H1 (cell line): ENCODE data around the gene DBH. TPM values are rescaled to one million over a fixed set of nuclear protein-coding genes. Genes with fewer than 3 reads are reported as not detected.

ENCODE experiments used
- CTCF ChIA-PET: fragments of 300-600 bp; sonication (Branson Sonifier 250); formaldehyde crosslinking; loops from one replicate; lab custom pipeline; 2021; ENCODE audit not compliant: partially characterized antibody; lab: Charles Lee
- POLR2A ChIA-PET: fragments of 300-600 bp; sonication (Branson Sonifier 250); formaldehyde crosslinking; loops from one replicate; lab custom pipeline; 2021; ENCODE audit warnings: inconsistent platforms; ENCODE audit not compliant: partially characterized antibody; lab: Charles Lee
- DNase-seq, 2 experiments: peaks; one replicate each; pipeline versions ENCODE4 v3.0.0 to v3.0.0-alpha.2; 2010 to 2022; ENCODE audit warnings: low spot score in 2 of 2, low read depth in 1 of 2, mixed read lengths in 1 of 2
- FAIRE-seq: peaks from 2 replicates; lab custom pipeline; 2011; peaks lifted over from hg19 to GRCh38; lab: Jason Lieb, UNC
- H2AFZ ChIP-seq: 2 replicates; pipeline ENCODE4 v1.8.1; 2012; ENCODE audit warnings: low read length, inconsistent platforms
- H2AK5ac ChIP-seq: 2 replicates; pipeline ENCODE4 v1.6.1; 2013; ENCODE audit warnings: low read depth, low read length
- H2BK120ac ChIP-seq: replicated peaks from 2 replicates; pipeline ENCODE3; 2013; ENCODE audit warnings: low read depth, low read length, inconsistent platforms
- H2BK12ac ChIP-seq: 2 replicates; pipeline ENCODE4 v1.6.1; 2013; ENCODE audit warnings: low read depth, low read length
- H2BK15ac ChIP-seq: 2 replicates; pipeline ENCODE4 v1.6.1; 2013; ENCODE audit warnings: low read length
- H2BK20ac ChIP-seq: 2 replicates; pipeline ENCODE4 v1.6.1; 2013; ENCODE audit warnings: low read length
- H2BK5ac ChIP-seq: 2 replicates; pipeline ENCODE4 v1.6.1; 2013; ENCODE audit warnings: low read depth, low read length
- H3K14ac ChIP-seq: 2 replicates; pipeline ENCODE4 v1.6.1; 2013; ENCODE audit warnings: inconsistent platforms; ENCODE audit not compliant: insufficient read length
- H3K18ac ChIP-seq: 2 replicates; pipeline ENCODE4 v1.6.1; 2013; ENCODE audit warnings: low read length; ENCODE audit errors: extremely low read depth
- H3K23ac ChIP-seq: 2 replicates; pipeline ENCODE4 v1.6.1; 2013; ENCODE audit warnings: inconsistent platforms; ENCODE audit not compliant: insufficient read length
- H3K23me2 ChIP-seq: 2 replicates; pipeline ENCODE4 v1.6.1; 2013; ENCODE audit warnings: low read depth, low read length
- H3K27ac ChIP-seq: 2 replicates; pipeline ENCODE4 v1.6.1; 2011; ENCODE audit warnings: low read depth, low read length, inconsistent platforms
- H3K27me3 ChIP-seq, 4 experiments: replicated peaks in 1 of 4; 1 replicate in 1 of 4; 2 replicates in 3 of 4; pipeline versions ENCODE4 v1.6.1 to v1.8.1; 2011 to 2013; ENCODE audit warnings: low read length in 3 of 4, mild to moderate bottlenecking in 3 of 4, inconsistent platforms in 2 of 4, mixed read lengths in 2 of 4, moderate library complexity in 1 of 4; ENCODE audit not compliant: control insufficient read depth in 3 of 4, insufficient read depth in 3 of 4; ENCODE audit errors: extremely low read depth in 1 of 4
- H3K36me3 ChIP-seq, 4 experiments: 2 replicates each; pipeline versions ENCODE4 v1.6.1 to v1.8.1; 2011 to 2013; ENCODE audit warnings: mild to moderate bottlenecking in 4 of 4, low read length in 3 of 4, moderate library complexity in 2 of 4, control low read depth in 1 of 4, inconsistent platforms in 1 of 4; ENCODE audit not compliant: insufficient read depth in 4 of 4, control insufficient read depth in 2 of 4
- H3K4ac ChIP-seq: replicated peaks from 2 replicates; pipeline ENCODE3; 2013; ENCODE audit warnings: low read length, low read depth, mixed read lengths, inconsistent platforms; ENCODE audit not compliant: insufficient read length
- H3K4me1 ChIP-seq, 4 experiments: replicated peaks in 1 of 4; 1 replicate in 1 of 4; 2 replicates in 3 of 4; pipeline versions ENCODE4 v1.6.1 to v1.8.1; 2011 to 2013; ENCODE audit warnings: low read length in 3 of 4, inconsistent platforms in 2 of 4, mixed read lengths in 1 of 4; ENCODE audit not compliant: insufficient read depth in 4 of 4, control insufficient read depth in 3 of 4
- H3K4me2 ChIP-seq, 2 experiments: 2 replicates each; pipeline versions ENCODE4 v1.6.1 to v1.8.1; 2011 to 2013; ENCODE audit warnings: low read depth in 2 of 2, low read length in 2 of 2, control low read depth in 1 of 2, inconsistent platforms in 1 of 2, mild to moderate bottlenecking in 1 of 2; ENCODE audit not compliant: insufficient read depth in 1 of 2
- H3K4me3 ChIP-seq, 4 experiments: fragments of 200-600, 300-600 bp in 1 of 4; sonication (generic), shearing (Covaris generic), sonication (Bioruptor Twin) in 1 of 4; 2 replicates each; pipeline versions ENCODE4 v1.5.1 to v1.8.1; 2011 to 2016; ENCODE audit warnings: low read length in 4 of 4, low read depth in 3 of 4, control low read depth in 2 of 4, inconsistent platforms in 2 of 4, mild to moderate bottlenecking in 2 of 4, mixed read lengths in 1 of 4, moderate library complexity in 1 of 4; ENCODE audit not compliant: insufficient read depth in 2 of 4; ENCODE audit errors: extremely low read depth in 1 of 4
- H3K56ac ChIP-seq: replicated peaks from 2 replicates; pipeline ENCODE3; 2013; ENCODE audit warnings: low read depth, mild to moderate bottlenecking, mixed read lengths, low read length, inconsistent platforms; ENCODE audit not compliant: insufficient read length
- H3K79me1 ChIP-seq: 2 replicates; pipeline ENCODE4 v1.6.1; 2013; ENCODE audit warnings: low read depth, low read length, control low read depth
- H3K79me2 ChIP-seq, 2 experiments: 2 replicates each; pipeline versions ENCODE4 v1.6.1 to v1.8.1; 2012 to 2013; ENCODE audit warnings: low read length in 2 of 2, mild to moderate bottlenecking in 2 of 2, inconsistent platforms in 1 of 2; ENCODE audit not compliant: insufficient read depth in 2 of 2, control insufficient read depth in 1 of 2
- H3K9ac ChIP-seq, 4 experiments: replicated peaks in 1 of 4; 1 replicate in 1 of 4; 2 replicates in 3 of 4; pipeline versions ENCODE4 v1.6.1 to v1.8.1; 2011 to 2013; ENCODE audit warnings: low read depth in 3 of 4, low read length in 3 of 4, control low read depth in 2 of 4, mild to moderate bottlenecking in 2 of 4, moderate library complexity in 2 of 4, inconsistent platforms in 1 of 4; ENCODE audit errors: extremely low read depth in 1 of 4
- H3K9me3 ChIP-seq, 2 experiments: 2 replicates each; pipeline versions ENCODE4 v1.6.1 to v1.8.1; 2012 to 2013; ENCODE audit warnings: mild to moderate bottlenecking in 2 of 2, moderate library complexity in 2 of 2, control low read depth in 1 of 2, inconsistent platforms in 1 of 2, low read depth in 1 of 2, low read length in 1 of 2, mixed read lengths in 1 of 2; ENCODE audit not compliant: insufficient read depth in 2 of 2
- H4K20me1 ChIP-seq, 2 experiments: replicated peaks in 1 of 2; 2 replicates each; pipeline versions ENCODE3 to v1.8.1; 2011 to 2013; ENCODE audit warnings: inconsistent platforms in 2 of 2, low read length in 2 of 2, mild to moderate bottlenecking in 1 of 2; ENCODE audit not compliant: insufficient read depth in 2 of 2, control insufficient read depth in 1 of 2
- H4K5ac ChIP-seq: 2 replicates; pipeline ENCODE4 v1.6.1; 2013; ENCODE audit warnings: low read length, low read depth, mixed read lengths, inconsistent platforms; ENCODE audit not compliant: insufficient read length
- H4K8ac ChIP-seq: 2 replicates; pipeline ENCODE4 v1.8.0; 2013; ENCODE audit warnings: mild to moderate bottlenecking, moderate library complexity, low read length, inconsistent platforms; ENCODE audit not compliant: insufficient read depth; ENCODE audit errors: extremely low read depth
- H4K91ac ChIP-seq: replicated peaks from 2 replicates; pipeline ENCODE3; 2013; ENCODE audit warnings: low read length, mixed read lengths, inconsistent platforms; ENCODE audit not compliant: insufficient read length
- ASH2L ChIP-seq: fragments of 200-600, 300-600 bp; sonication (generic); IDR thresholded peaks from one replicate; pipeline ENCODE4 v1.7.1; 2017; ENCODE audit warnings: low read length
- E2F6 ChIP-seq: IDR thresholded peaks from 2 replicates; pipeline ENCODE4 v1.6.1; 2012; ENCODE audit warnings: inconsistent platforms
- EZH2 ChIP-seq: fragments of 200-600 bp; sonication (generic); IDR thresholded peaks from 2 replicates; pipeline ENCODE4 v1.7.1; 2012; ENCODE audit warnings: low read depth, mild to moderate bottlenecking, moderate library complexity, low read length, inconsistent platforms; ENCODE audit not compliant: severe bottlenecking
- FOSL1 ChIP-seq: IDR thresholded peaks from 2 replicates; pipeline ENCODE4 v1.6.1; 2011; ENCODE audit warnings: mild to moderate bottlenecking, low read depth, low read length, moderate library complexity; ENCODE audit not compliant: insufficient read depth
- KDM4A ChIP-seq: IDR thresholded peaks from one replicate; pipeline ENCODE4 v1.7.1; 2012; ENCODE audit warnings: low read depth, mild to moderate bottlenecking, moderate library complexity, low read length, inconsistent platforms; ENCODE audit not compliant: severe bottlenecking
- POU5F1 ChIP-seq: IDR thresholded peaks from 2 replicates; pipeline ENCODE4 v1.6.1; 2011; ENCODE audit warnings: low read depth, mild to moderate bottlenecking, low read length, moderate library complexity
- SP4 ChIP-seq: IDR thresholded peaks from 2 replicates; pipeline ENCODE4 v1.6.1; 2012; ENCODE audit warnings: low read length, inconsistent platforms
- SUZ12 ChIP-seq: fragments of 200-600 bp; sonication (generic); IDR thresholded peaks from 2 replicates; pipeline ENCODE4 v1.6.1; 2012; ENCODE audit warnings: mild to moderate bottlenecking, inconsistent platforms, low read length, moderate library complexity, mixed read lengths
- TCF12 ChIP-seq: IDR thresholded peaks from 2 replicates; pipeline ENCODE4 v1.6.1; 2011; ENCODE audit warnings: low read depth, mild to moderate bottlenecking, low read length
- USF2 ChIP-seq: IDR thresholded peaks from 2 replicates; pipeline ENCODE4 v1.6.1; 2011; ENCODE audit warnings: low read length, improper control_type of control experiment
- WGBS, 2 experiments: shearing (Covaris generic) in 1 of 2; methylation state at CpG; one replicate each; pipeline versions ENCODE4 v1.1.6 to v1.1.7; 2013 to 2015; ENCODE audit warnings: low lambda C conversion rate in 2 of 2, mixed read lengths in 2 of 2, inconsistent platforms in 1 of 2, low coverage in 1 of 2, missing lambda C conversion rate in 1 of 2; ENCODE audit not compliant: insufficient replicate concordance in 2 of 2, insufficient coverage in 1 of 2, insufficient read length in 1 of 2; ENCODE audit errors: extremely low coverage in 1 of 2, missing lambda C conversion rate in 1 of 2; 5-methylcytosine and 5-hydroxymethylcytosine counted together
- polyA plus RNA-seq, 7 experiments: library from polyadenylated mRNA; depleted of rRNA in 3 of 7; stranded (reverse) in 5 of 7; unstranded in 2 of 7; fragments of >200 nt in 5 of 7; fragments of 200-250 nt in 2 of 7; gene quantifications; 1 replicate in 5 of 7; 2 replicates in 1 of 7; 4 replicates in 1 of 7; pipeline versions ENCODE4 v1.2.1 to v1.2.3, GENCODE V29; 2011 to 2013; ENCODE audit warnings: missing spikeins in 2 of 7, mixed read lengths in 2 of 7
- total RNA-seq: library from RNA; stranded (reverse); fragmentation: NEBNext Ultra II Directional; extraction: Animal tissue kit (Norgen Biotek cat#: 25700); gene quantifications from 2 replicates; pipeline ENCODE4 v1.2.1, GENCODE V29; 2021
- TF ChIP-seq, protein P1 (sequence below): IDR thresholded peaks from 2 replicates; pipeline ENCODE4 v1.6.1; 2012; ENCODE audit warnings: inconsistent platforms

DBH gene
- total and polyA plus RNA-seq, 2 of the 8 experiments (the other 6 are each of a cell fraction or from before 2014, with no cell fraction given) = 0.18 TPM; not detected in 1

DNA sequence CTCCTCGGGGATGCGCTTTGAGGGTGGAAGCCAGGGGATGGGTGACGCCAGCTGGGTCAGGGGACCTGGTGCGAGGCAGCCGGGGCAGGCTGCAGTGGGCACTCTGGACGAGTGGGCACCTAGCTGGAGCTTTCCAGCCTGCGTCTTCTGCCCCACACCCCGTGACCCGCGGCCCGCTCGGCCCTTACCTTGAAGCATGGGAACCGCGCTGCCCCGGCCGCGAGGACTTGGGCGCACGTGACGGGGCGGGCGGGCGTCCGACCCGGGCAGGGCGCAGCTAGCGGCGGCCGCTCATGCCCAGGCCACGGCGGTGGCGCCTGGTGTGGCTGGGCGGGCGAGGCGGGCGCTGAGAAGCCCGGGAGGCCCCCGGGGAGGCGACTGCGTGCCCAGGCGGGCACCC is 27.3 kb upstream of the DBH start:
- no peaks in the 10 kb centered on the region for H3K9me3 ChIP-seq
- H3K36me3 ChIP-seq = no peaks in the 10 kb centered on the region
- H3K23me2 ChIP-seq = peaks cover 4% of the 10 kb centered on the region; the same call in 1 of the 2 replicates
- H2AFZ ChIP-seq = no peak overlapping the region; the same call in 1 of the 2 replicates
- H3K4me2 ChIP-seq = peak overlapping the region; percentile 53 to 79
- H2BK120ac ChIP-seq = no peak overlapping the region
- no peak overlapping the region for H3K23ac ChIP-seq
- CTCF ChIA-PET = interaction anchor here (0.9 to 1.7 kb wide), 3 partner anchors 15 to 79 kb away, joined by 3 to 4 read pairs (median 3); no protein-coding TSS in a partner anchor
- peak overlapping the region; percentile 76; the same call in 1 of the 2 replicates for H4K8ac ChIP-seq
- no peaks in the 10 kb centered on the region for H4K20me1 ChIP-seq
- no peak overlapping the region for H2BK20ac ChIP-seq
- H3K79me2 ChIP-seq = no peaks in the 10 kb centered on the region
- no peak overlapping the region for H4K5ac ChIP-seq
- no peak overlapping the region for H3K27ac ChIP-seq
- FAIRE-seq (no peak), DNase-seq (no peak)
- H2BK12ac ChIP-seq = no peak overlapping the region
- no peak overlapping the region; a peak in 1 of 7 replicates for H3K9ac ChIP-seq
- no peak overlapping the region for H2BK5ac ChIP-seq
- H4K91ac ChIP-seq = no peak overlapping the region
- H2BK15ac ChIP-seq = no peak overlapping the region
- no peaks in the 10 kb centered on the region for H3K79me1 ChIP-seq
- H3K4ac ChIP-seq = no peak overlapping the region
- H3K14ac ChIP-seq = no peak overlapping the region
- peak overlapping the region; percentile 19 to 56 (median 21); a peak in 5 of 8 replicates for H3K4me3 ChIP-seq
- WGBS, 2 experiments = 18% methylated on average over 23 of the region's 41 CpGs; no CpG with 5 or more reads in 1 of the 2 experiments
- H2AK5ac ChIP-seq = no peak overlapping the region
- no peak overlapping the region for H3K56ac ChIP-seq
- peaks cover 5 to 23% (median 16%) of the 10 kb centered on the region in 4 experiments for H3K27me3 ChIP-seq
- H3K18ac ChIP-seq = no peak overlapping the region
- TF ChIP-seq KDM4A = peak; percentile 79
- no peak for TF ChIP-seq TCF12
- no peak for TF ChIP-seq FOSL1
- TF ChIP-seq, protein P1, sequence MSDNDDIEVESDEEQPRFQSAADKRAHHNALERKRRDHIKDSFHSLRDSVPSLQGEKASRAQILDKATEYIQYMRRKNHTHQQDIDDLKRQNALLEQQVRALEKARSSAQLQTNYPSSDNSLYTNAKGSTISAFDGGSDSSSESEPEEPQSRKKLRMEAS = peak; percentile 75
- peak; percentile 46; the same call in 1 of the 2 replicates for TF ChIP-seq E2F6
- TF ChIP-seq SUZ12 = 0 out of 2 replicates have a peak, but pooled peaks have one; percentile 18
- no peak for TF ChIP-seq ASH2L
- TF ChIP-seq SP4 = no peak
- TF ChIP-seq POU5F1 = no peak
- TF ChIP-seq USF2 = peak; percentile 52; the same call in 1 of the 2 replicates
- peak; percentile 27 for TF ChIP-seq EZH2
- POLR2A ChIA-PET = interaction anchor here (0.7 to 1.3 kb wide), 3 partner anchors 24 to 260 kb away, joined by 3 read pairs; no protein-coding TSS in a partner anchor
- peaks cover 0 to 7% (median 1%) of the 10 kb centered on the region in 4 experiments; a peak in 3 of 7 replicates for H3K4me1 ChIP-seq
